Measurements from ENCODE around the gene NCOA1. TPM values are rescaled to one million over a fixed set of nuclear protein-coding genes. Genes with fewer than 3 reads are reported as not detected.

Gene NCOA1
- total and polyA plus RNA-seq, 10 of the 15 experiments (the other 5 are each of a cell fraction or from before 2014, with no cell fraction given) = 1.8 to 35.6 (median 6.1) TPM

GRCh38 chr2:24652265-24653182 lies 161.5 kb downstream of the NCOA1 start (continued):
- TF ChIP-seq ZNF592 (IDR thresholded peaks at IDR 0.05) = no peak
- no peak for TF ChIP-seq POLR2AphosphoS5 (IDR thresholded peaks at IDR 0.05; ENCODE audit: low read length)
- TF ChIP-seq BCL3 (IDR thresholded peaks at IDR 0.05; ENCODE audit: borderline replicate concordance, insufficient read depth, low read depth, low read length, poor library complexity, severe bottlenecking) = no peak
- TF ChIP-seq SIX5 (IDR thresholded peaks at IDR 0.05; ENCODE audit: low read depth, low read length, severe bottlenecking) = no peak
- no peak for TF ChIP-seq SREBF2 (IDR thresholded peaks at IDR 0.05; ENCODE audit: low read length)
- TF ChIP-seq ZBTB40 (IDR thresholded peaks at IDR 0.05; ENCODE audit: borderline replicate concordance) = no peak
- no peak for TF ChIP-seq NR2C1 (IDR thresholded peaks at IDR 0.05)
- TF ChIP-seq, protein P1, sequence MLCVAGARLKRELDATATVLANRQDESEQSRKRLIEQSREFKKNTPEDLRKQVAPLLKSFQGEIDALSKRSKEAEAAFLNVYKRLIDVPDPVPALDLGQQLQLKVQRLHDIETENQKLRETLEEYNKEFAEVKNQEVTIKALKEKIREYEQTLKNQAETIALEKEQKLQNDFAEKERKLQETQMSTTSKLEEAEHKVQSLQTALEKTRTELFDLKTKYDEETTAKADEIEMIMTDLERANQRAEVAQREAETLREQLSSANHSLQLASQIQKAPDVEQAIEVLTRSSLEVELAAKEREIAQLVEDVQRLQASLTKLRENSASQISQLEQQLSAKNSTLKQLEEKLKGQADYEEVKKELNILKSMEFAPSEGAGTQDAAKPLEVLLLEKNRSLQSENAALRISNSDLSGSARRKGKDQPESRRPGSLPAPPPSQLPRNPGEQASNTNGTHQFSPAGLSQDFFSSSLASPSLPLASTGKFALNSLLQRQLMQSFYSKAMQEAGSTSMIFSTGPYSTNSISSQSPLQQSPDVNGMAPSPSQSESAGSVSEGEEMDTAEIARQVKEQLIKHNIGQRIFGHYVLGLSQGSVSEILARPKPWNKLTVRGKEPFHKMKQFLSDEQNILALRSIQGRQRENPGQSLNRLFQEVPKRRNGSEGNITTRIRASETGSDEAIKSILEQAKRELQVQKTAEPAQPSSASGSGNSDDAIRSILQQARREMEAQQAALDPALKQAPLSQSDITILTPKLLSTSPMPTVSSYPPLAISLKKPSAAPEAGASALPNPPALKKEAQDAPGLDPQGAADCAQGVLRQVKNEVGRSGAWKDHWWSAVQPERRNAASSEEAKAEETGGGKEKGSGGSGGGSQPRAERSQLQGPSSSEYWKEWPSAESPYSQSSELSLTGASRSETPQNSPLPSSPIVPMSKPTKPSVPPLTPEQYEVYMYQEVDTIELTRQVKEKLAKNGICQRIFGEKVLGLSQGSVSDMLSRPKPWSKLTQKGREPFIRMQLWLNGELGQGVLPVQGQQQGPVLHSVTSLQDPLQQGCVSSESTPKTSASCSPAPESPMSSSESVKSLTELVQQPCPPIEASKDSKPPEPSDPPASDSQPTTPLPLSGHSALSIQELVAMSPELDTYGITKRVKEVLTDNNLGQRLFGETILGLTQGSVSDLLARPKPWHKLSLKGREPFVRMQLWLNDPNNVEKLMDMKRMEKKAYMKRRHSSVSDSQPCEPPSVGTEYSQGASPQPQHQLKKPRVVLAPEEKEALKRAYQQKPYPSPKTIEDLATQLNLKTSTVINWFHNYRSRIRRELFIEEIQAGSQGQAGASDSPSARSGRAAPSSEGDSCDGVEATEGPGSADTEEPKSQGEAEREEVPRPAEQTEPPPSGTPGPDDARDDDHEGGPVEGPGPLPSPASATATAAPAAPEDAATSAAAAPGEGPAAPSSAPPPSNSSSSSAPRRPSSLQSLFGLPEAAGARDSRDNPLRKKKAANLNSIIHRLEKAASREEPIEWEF (IDR thresholded peaks at IDR 0.05; ENCODE audit: insufficient replicate concordance, low read depth, low read length) = no peak
- TF ChIP-seq BMI1 (IDR thresholded peaks at IDR 0.05; ENCODE audit: borderline replicate concordance) = no peak

All from GM12878 (cell line).